MM.1S (cell line): ENCODE data around the gene MAPK11.

ENCODE experiments used
- DNase-seq: peaks from one replicate; pipeline ENCODE4 v3.0.0-alpha.2; 2015
- H2AFZ ChIP-seq: fragments of 300-600 bp; sonication (generic); 2 replicates; pipeline ENCODE4 v1.6.0; 2016; ENCODE audit warnings: antibody characterized with exemption, low read length
- H3F3A ChIP-seq: fragments of 300-600 bp; sonication (generic); 2 replicates; pipeline ENCODE4 v1.6.1; 2016; ENCODE audit warnings: mild to moderate bottlenecking, antibody characterized with exemption, low read length, moderate library complexity, mixed read lengths; ENCODE audit not compliant: insufficient read depth
- H3K27ac ChIP-seq: fragments of 300-600 bp; sonication (generic); 2 replicates; pipeline ENCODE4 v1.5.1; 2016; ENCODE audit warnings: mild to moderate bottlenecking, low read length
- H3K27me3 ChIP-seq: fragments of 300-600 bp; sonication (generic); replicated peaks from 2 replicates; pipeline ENCODE4 v1.6.0; 2016; ENCODE audit warnings: low read length; ENCODE audit not compliant: insufficient read depth
- H3K36me3 ChIP-seq: fragments of 300-600 bp; sonication (generic); replicated peaks from 2 replicates; pipeline ENCODE4 v1.6.1; 2016; ENCODE audit warnings: mild to moderate bottlenecking, low read length, mixed read lengths; ENCODE audit not compliant: insufficient read depth
- H3K4me1 ChIP-seq: fragments of 300-600 bp; sonication (generic); 2 replicates; pipeline ENCODE4 v1.6.1; 2016; ENCODE audit warnings: low read length, mixed read lengths
- H3K4me2 ChIP-seq: fragments of 300-600 bp; sonication (generic); 2 replicates; pipeline ENCODE4 v1.6.0; 2016; ENCODE audit warnings: low read depth, low read length
- H3K4me3 ChIP-seq: fragments of 300-600 bp; sonication (generic); 2 replicates; pipeline ENCODE4 v1.5.1; 2016; ENCODE audit warnings: low read length, mixed read lengths
- H3K79me2 ChIP-seq: fragments of 300-600 bp; sonication (generic); 2 replicates; pipeline ENCODE4 v1.6.1; 2016; ENCODE audit warnings: mixed run types, low read length, mixed read lengths
- H3K9ac ChIP-seq: fragments of 300-600 bp; sonication (generic); 2 replicates; pipeline ENCODE4 v1.6.1; 2016; ENCODE audit warnings: low read length, mixed read lengths
- H3K9me2 ChIP-seq: fragments of 300-600 bp; sonication (generic); replicated peaks from 2 replicates; pipeline ENCODE4 v1.6.1; 2016; ENCODE audit warnings: mild to moderate bottlenecking, low read length, mixed read lengths; ENCODE audit not compliant: insufficient read depth
- H3K9me3 ChIP-seq: fragments of 300-600 bp; sonication (generic); replicated peaks from 2 replicates; pipeline ENCODE4 v1.6.1; 2016; ENCODE audit warnings: mild to moderate bottlenecking, low read length, mixed read lengths; ENCODE audit not compliant: insufficient read depth
- H4K20me1 ChIP-seq: fragments of 300-600 bp; sonication (generic); 2 replicates; pipeline ENCODE4 v1.6.1; 2016; ENCODE audit warnings: mild to moderate bottlenecking, low read length, moderate library complexity, mixed read lengths; ENCODE audit not compliant: insufficient read depth
- CTCF ChIP-seq: fragments of 300-600 bp; sonication (generic); IDR thresholded peaks from 2 replicates; pipeline ENCODE4 v1.5.1; 2016; ENCODE audit warnings: antibody characterized with exemption, low read length, mixed read lengths
- EZH2 ChIP-seq: fragments of 300-600 bp; sonication (generic); optimal IDR thresholded peaks from 2 replicates; pipeline ENCODE3; 2017; ENCODE audit warnings: low read depth, mild to moderate bottlenecking, antibody characterized with exemption, low read length, mixed read lengths
- EZH2phosphoT487 ChIP-seq: fragments of 300-600 bp; sonication (generic); IDR thresholded peaks from 2 replicates; pipeline ENCODE4 v1.6.1; 2018; ENCODE audit warnings: antibody characterized with exemption, low read length

Gene MAPK11

GRCh38 chr22:50229370-50229769 lies 40.8 kb downstream of the MAPK11 start:
- Histone ChIP-seq H3K9me3 (no peaks in the 10 kb centered on the region), H3K9me2 (no peaks in the 10 kb centered on the region), H2AFZ (no peak overlapping the region), H3K4me3 (no peak overlapping the region), H4K20me1 (no peaks in the 10 kb centered on the region), H3F3A (no peaks in the 10 kb centered on the region), H3K27ac (no peak overlapping the region), H3K27me3 (no peaks in the 10 kb centered on the region), H3K4me2 (no peak overlapping the region), H3K9ac (no peak overlapping the region), H3K36me3 (no peaks in the 10 kb centered on the region), H3K79me2 (peaks cover 14% of the 10 kb centered on the region), H3K4me1 (no peaks in the 10 kb centered on the region)
- no peak for DNase-seq
- TF ChIP-seq CTCF, result no peak
- no peak for TF ChIP-seq EZH2
- no peak for TF ChIP-seq EZH2phosphoT487

- Histone ChIP-seq H2AFZ (no peak overlapping the region), H3K9ac (no peak overlapping the region), H3K4me1 (no peaks in the 10 kb centered on the region), H3K9me3 (no peaks in the 10 kb centered on the region), H3K4me3 (no peak overlapping the region), H3F3A (no peaks in the 10 kb centered on the region), H3K27ac (no peak overlapping the region), H3K9me2 (no peaks in the 10 kb centered on the region), H4K20me1 (no peaks in the 10 kb centered on the region), H3K27me3 (no peaks in the 10 kb centered on the region), H3K79me2 (0 out of 2 replicates have a peak, but pooled peaks cover 5% of the 10 kb centered on the region), H3K36me3 (no peaks in the 10 kb centered on the region), H3K4me2 (no peak overlapping the region)
- no peak for TF ChIP-seq CTCF
- no peak for TF ChIP-seq EZH2
- no peak for TF ChIP-seq EZH2phosphoT487
- DNase-seq, result no peak
These were observed 41.8 kb downstream of the MAPK11 start for GRCh38 chr22:50228366-50228765.

GRCh38 chr22:50227579-50228215 lies 42.5 kb downstream of the MAPK11 start:
- no peaks in the 10 kb centered on the region for H3K36me3 ChIP-seq

More at GRCh38 chr22:50227579-50228215, 42.5 kb downstream of the MAPK11 start:
- no peak for TF ChIP-seq EZH2
- no peak for TF ChIP-seq CTCF
- no peak for TF ChIP-seq EZH2phosphoT487
- H3K27me3 ChIP-seq, result no peaks in the 10 kb centered on the region
- H3K27ac ChIP-seq, result no peak overlapping the region
- H3K9me3 ChIP-seq, result no peaks in the 10 kb centered on the region
- H2AFZ ChIP-seq, result no peak overlapping the region
- no peak for DNase-seq
- H3K4me3 ChIP-seq, result no peak overlapping the region
- no peak overlapping the region for H3K9ac ChIP-seq
- H3K4me2 ChIP-seq, result no peak overlapping the region
- no peaks in the 10 kb centered on the region for H3K4me1 ChIP-seq
- H3K9me2 ChIP-seq, result no peaks in the 10 kb centered on the region
- H3F3A ChIP-seq, result no peaks in the 10 kb centered on the region
- H4K20me1 ChIP-seq, result no peaks in the 10 kb centered on the region
- H3K79me2 ChIP-seq, result 0 out of 2 replicates have a peak, but pooled peaks cover 5% of the 10 kb centered on the region
